Heart left ventricle (tissue), 16 donors: ENCODE data around the gene PREX1. TPM values are rescaled to one million over a fixed set of nuclear protein-coding genes. Genes with fewer than 3 reads are reported as not detected.

Source experiments
- ATAC-seq, 4 donors: fragments of 200-7000 bp; cut with Tn5 transposase; one replicate each; pipeline ENCODE4 v1.9.1; 2020 to 2022; ENCODE audit warnings: moderate library complexity in 4 of 4, mild to moderate bottlenecking in 3 of 4, moderate number of reproducible peaks in 1 of 4
- DNase-seq, 5 donors: peaks; one replicate each; pipeline ENCODE4 v3.0.0-alpha.2; 2020
- H3K27ac ChIP-seq, 12 donors: fragments of 200-600 bp; sonication (generic) in 4 of 12; one replicate each; pipeline versions ENCODE4 v1.5.0 to v1.8.0; 2016 to 2022; ENCODE audit warnings: mild to moderate bottlenecking in 2 of 12
- H3K27me3 ChIP-seq, 9 donors: fragments of 200-600 bp; sonication (generic) in 2 of 9; one replicate each; pipeline versions ENCODE4 v1.5.1 to v1.8.0; 2016 to 2022; ENCODE audit warnings: mild to moderate bottlenecking in 3 of 9
- H3K36me3 ChIP-seq, 9 donors: fragments of 200-600 bp; sonication (generic) in 2 of 9; one replicate each; pipeline versions ENCODE4 v1.5.0 to v1.8.0; 2018 to 2022; ENCODE audit warnings: mild to moderate bottlenecking in 2 of 9
- H3K4me1 ChIP-seq, 12 donors: fragments of 200-600 bp; sonication (generic) in 4 of 12; one replicate each; pipeline versions ENCODE4 v1.5.0 to v1.8.0; 2016 to 2022; ENCODE audit warnings: mild to moderate bottlenecking in 3 of 12
- H3K4me3 ChIP-seq, 12 donors: fragments of 200-600 bp; sonication (generic) in 4 of 12; one replicate each; pipeline versions ENCODE4 v1.5.0 to v1.8.0; 2017 to 2022; ENCODE audit warnings: mild to moderate bottlenecking in 9 of 12, moderate library complexity in 4 of 12
- H3K9me3 ChIP-seq, 12 donors: fragments of 200-600 bp; sonication (generic) in 4 of 12; one replicate each; pipeline versions ENCODE4 v1.5.0 to v1.8.0; 2016 to 2022; ENCODE audit warnings: mild to moderate bottlenecking in 1 of 12
- CTCF ChIP-seq, 12 donors: fragments of 200-600 bp; sonication (generic) in 4 of 12; IDR thresholded peaks; one replicate each; pipeline versions ENCODE4 v1.5.0 to v1.8.0; 2018 to 2022; ENCODE audit warnings: antibody characterized with exemption in 12 of 12, mild to moderate bottlenecking in 5 of 12
- POLR2A ChIP-seq, 2 donors: fragments of 450-650 bp; IDR thresholded peaks; one replicate each; pipeline ENCODE4 v1.6.1; 2017; ENCODE audit warnings: antibody characterized with exemption in 2 of 2, mild to moderate bottlenecking in 2 of 2, moderate library complexity in 2 of 2
- whole genome bisulfite sequencing, 4 donors: extraction: QIAGEN DNeasy Blood & Tissue Kit in 2 of 4; methylation state at CpG; one replicate each; pipeline versions ENCODE4 v1.1.5 to v1.1.7; 2013 to 2018; 5-methylcytosine and 5-hydroxymethylcytosine counted together
- intact Hi-C, 10 donors: fragments of 100-400 bp; cut with DNase I; formaldehyde crosslinking; loops; one replicate each; pipeline versions ENCODE4 v1.11.1 to v1.14.2; 2022
- polyA plus RNA-seq, 2 donors: library from polyadenylated mRNA; stranded (reverse); fragments of 200-250 nt; gene quantifications; one replicate each; pipeline ENCODE4 v1.2.3, GENCODE V29; 2013
- total RNA-seq, 9 donors: library from RNA; depleted of rRNA in 2 of 9; stranded (reverse); fragments of >200 nt in 2 of 9; fragmentation: NEBNext Ultra II Directional in 3 of 9; extraction: Animal tissue kit (Norgen Biotek cat#: 25700) in 3 of 9; gene quantifications; one replicate each; pipeline versions ENCODE4 v1.1.0 to v1.2.4, GENCODE V29; 2016 to 2023
- donor health status: ischemic (EF 13 %, LVEDD 7.1; RV severe dilation, severe dysfunction).
- donor health status: healthy with polysubstance abuse.
- donor health status: DM: no; HTN: yes; CAD: no.
- donor health status: DM: no; HTN: no; CAD: no.
- donor health status: ischemic (EF 25% LVEDD 6.9; RV normal size, moderate dysfunction).
- donor health status: ischemic (EF 25% LVEDD 5.7; RV mildly dilated, moderate dysfunction).
- donor health status: healthy.
- donor health status: DM: yes; HTN: yes; CAD: no.
- donor health status: ischemic (EF 35%, LVEDD 5.7; RV mildly dilated, moderate dysfunction).
- donor health status: nonischemic (EF 11% LVEDD 7.7; RV severe dilation, severe dysfunction).
- donor health status: DM: yes; HTN: yes; CAD: no.
- donor health status: PGD.
- donor health status: ischemic (EF 29% LVEDD 5.4; RV normal size, mild dysfunction).
- donor health status: nonischemic (EF 23%, LVEDD 6.1; RV moderate dilation, normal function).

The PREX1 gene
- total and polyA plus RNA-seq, 11 donors: 7.2 to 41.5 (median 11.9) TPM

GRCh38 chr20:48634641-48635040, 193.2 kb downstream of the PREX1 start:
- H3K9me3 ChIP-seq: no peaks in the 10 kb centered on the region
- DNase-seq: peak in 2 of 5 donors; percentile 9 to 13
- H3K36me3 ChIP-seq: peaks cover 0 to 97% (median 25%) of the 10 kb centered on the region in 9 donors
- no peak overlapping the region for H3K4me3 ChIP-seq
- intact Hi-C loops: loop anchor here in 1 of 10 donors (5.0 kb wide), 1 partner anchor 273 kb away; no protein-coding TSS in a partner anchor
- H3K27ac ChIP-seq: no peak overlapping the region
- no peaks in the 10 kb centered on the region for H3K27me3 ChIP-seq
- no peak for ATAC-seq
- 87 to 92% (median 91%) methylated on average over 2 to 7 of the region's 7 CpGs for WGBS, 4 donors
- TF ChIP-seq CTCF (IDR thresholded peaks at IDR 0.05) (no peak), POLR2A (IDR thresholded peaks at IDR 0.05) (no peak)
- H3K4me1 ChIP-seq: no peaks in the 10 kb centered on the region

- Histone ChIP-seq H3K4me3 (no peak overlapping the region), H3K27me3 (no peaks in the 10 kb centered on the region), H3K27ac (no peak overlapping the region), H3K4me1 (no peaks in the 10 kb centered on the region), H3K9me3 (no peaks in the 10 kb centered on the region), H3K36me3 (peaks cover 0 to 97% (median 18%) of the 10 kb centered on the region in 9 donors)
- no peak for ATAC-seq
- 85 to 95% (median 90%) methylated on average over 9 of the region's 9 CpGs for WGBS, 4 donors
- intact Hi-C loops: no loop called here
- TF ChIP-seq CTCF (IDR thresholded peaks at IDR 0.05) (no peak), POLR2A (IDR thresholded peaks at IDR 0.05) (no peak)
- DNase-seq: peak in 1 of 5 donors; percentile 6
Measured at GRCh38 chr20:48633620-48634257, 194.1 kb downstream of the PREX1 start.

GRCh38 chr20:48632825-48633619, 194.8 kb downstream of the PREX1 start:
- no peak overlapping the region for H3K4me3 ChIP-seq
- H3K27ac ChIP-seq: no peak overlapping the region
- ATAC-seq (no peak), DNase-seq (no peak)
- no peaks in the 10 kb centered on the region for H3K27me3 ChIP-seq
- H3K36me3 ChIP-seq: peaks cover 0 to 97% (median 15%) of the 10 kb centered on the region in 9 donors
- intact Hi-C loops: no loop called here
- H3K9me3 ChIP-seq: no peaks in the 10 kb centered on the region
- WGBS, 4 donors: 85 to 91% (median 87%) methylated on average over 11 to 12 of the region's 12 CpGs
- no peak for TF ChIP-seq POLR2A (IDR thresholded peaks at IDR 0.05)
- peaks cover 0 to 2% (median 0%) of the 10 kb centered on the region in 12 donors for H3K4me1 ChIP-seq

GRCh38 chr20:48632017-48632824, 195.6 kb downstream of the PREX1 start:
- 80 to 93% (median 85%) methylated on average over 13 to 29 of the region's 29 CpGs for WGBS, 4 donors
- peaks cover 0 to 4% (median 0%) of the 10 kb centered on the region in 12 donors for H3K4me1 ChIP-seq
- no peak overlapping the region for H3K4me3 ChIP-seq
- H3K9me3 ChIP-seq: no peaks in the 10 kb centered on the region
- no peak for TF ChIP-seq CTCF (IDR thresholded peaks at IDR 0.05)
- TF ChIP-seq POLR2A (IDR thresholded peaks at IDR 0.05): no peak
- ATAC-seq (no peak), DNase-seq (peak in 1 of 5 donors; percentile 25)
- peaks cover 0 to 97% (median 15%) of the 10 kb centered on the region in 9 donors for H3K36me3 ChIP-seq
- no peak overlapping the region for H3K27ac ChIP-seq
- intact Hi-C loops: no loop called here
- no peaks in the 10 kb centered on the region for H3K27me3 ChIP-seq
